Measurements from ENCODE around the gene SLC9A9.

DNA sequence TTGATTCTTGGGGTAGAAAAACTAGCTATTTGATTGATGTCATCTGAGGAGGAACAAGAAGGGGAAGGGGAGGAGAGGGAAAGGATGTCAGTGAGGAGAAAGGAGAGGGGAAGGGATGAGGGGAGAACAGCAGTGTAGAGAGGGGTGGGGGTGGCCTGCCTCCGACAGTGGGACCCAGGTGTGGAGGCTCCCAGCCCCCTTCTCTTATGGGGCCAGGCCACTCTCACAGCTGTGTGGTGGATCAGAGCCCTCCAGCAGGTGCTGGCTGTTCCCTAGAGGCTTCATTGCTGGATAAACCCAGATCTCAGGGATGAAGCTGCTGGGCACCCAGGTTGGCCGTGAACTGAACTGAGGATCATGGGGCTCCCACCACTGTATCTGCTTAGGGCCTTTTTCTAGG, 464.2 kb downstream of the SLC9A9 start:
- TF ChIP-seq, protein P1, sequence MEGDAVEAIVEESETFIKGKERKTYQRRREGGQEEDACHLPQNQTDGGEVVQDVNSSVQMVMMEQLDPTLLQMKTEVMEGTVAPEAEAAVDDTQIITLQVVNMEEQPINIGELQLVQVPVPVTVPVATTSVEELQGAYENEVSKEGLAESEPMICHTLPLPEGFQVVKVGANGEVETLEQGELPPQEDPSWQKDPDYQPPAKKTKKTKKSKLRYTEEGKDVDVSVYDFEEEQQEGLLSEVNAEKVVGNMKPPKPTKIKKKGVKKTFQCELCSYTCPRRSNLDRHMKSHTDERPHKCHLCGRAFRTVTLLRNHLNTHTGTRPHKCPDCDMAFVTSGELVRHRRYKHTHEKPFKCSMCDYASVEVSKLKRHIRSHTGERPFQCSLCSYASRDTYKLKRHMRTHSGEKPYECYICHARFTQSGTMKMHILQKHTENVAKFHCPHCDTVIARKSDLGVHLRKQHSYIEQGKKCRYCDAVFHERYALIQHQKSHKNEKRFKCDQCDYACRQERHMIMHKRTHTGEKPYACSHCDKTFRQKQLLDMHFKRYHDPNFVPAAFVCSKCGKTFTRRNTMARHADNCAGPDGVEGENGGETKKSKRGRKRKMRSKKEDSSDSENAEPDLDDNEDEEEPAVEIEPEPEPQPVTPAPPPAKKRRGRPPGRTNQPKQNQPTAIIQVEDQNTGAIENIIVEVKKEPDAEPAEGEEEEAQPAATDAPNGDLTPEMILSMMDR (IDR thresholded peaks at IDR 0.05), result no peak
- TF ChIP-seq POLR2A (IDR thresholded peaks at IDR 0.05), result no peak

Measured in prostate gland (tissue), 2 donors.